B cell (primary cell): Measurements from ENCODE around the gene TRPM4. TPM values are rescaled to one million over a fixed set of nuclear protein-coding genes. Genes with fewer than 3 reads are reported as not detected.
"Not testable (repeated sequence)": the region's sequence is repeated elsewhere in the genome, so short reads cannot be mapped to it uniquely, and the experiment has no call there.

Source experiments
- ATAC-seq: fragments of 200-7000 bp; cut with Tn5 transposase; one replicate; pipeline ENCODE4 v1.10.0; 2021; ENCODE audit warnings: low read depth, mild to moderate bottlenecking, moderate number of reproducible peaks, moderate library complexity
- CTCF ChIA-PET: fragments of 350-600 bp; sonication (Branson Sonifier 250); formaldehyde crosslinking; loops from one replicate; lab custom pipeline; 2021; ENCODE audit warnings: antibody characterized with exemption, inconsistent platforms; lab: Charles Lee
- POLR2A ChIA-PET: fragments of 350-600 bp; sonication (Branson Sonifier 250); formaldehyde crosslinking; loops from one replicate; lab custom pipeline; 2021; ENCODE audit warnings: antibody characterized with exemption; lab: Charles Lee
- DNase-seq: peaks from one replicate; pipeline ENCODE4 v3.0.0; 2013
- H2AFZ ChIP-seq: 2 replicates; pipeline ENCODE4 v1.6.1; 2012; ENCODE audit warnings: mild to moderate bottlenecking, low read depth, low read length; ENCODE audit not compliant: insufficient read depth, poor library complexity, severe bottlenecking
- H3K27ac ChIP-seq, 2 donors: 1 replicate in 1 of 2; 2 replicates in 1 of 2; pipeline ENCODE4 v1.5.1; 2012 to 2013; ENCODE audit warnings: low read length in 2 of 2, mild to moderate bottlenecking in 2 of 2, moderate library complexity in 1 of 2
- H3K27me3 ChIP-seq, 4 experiments: fragments of 200-600 bp in 1 of 4; sonication (generic) in 1 of 4; replicated peaks in 1 of 4; 1 replicate in 2 of 4; 2 replicates in 2 of 4; pipeline versions ENCODE4 v1.6.1 to v1.7.0; 2013 to 2016; ENCODE audit warnings: low read length in 3 of 4, mild to moderate bottlenecking in 2 of 4, mixed read lengths in 1 of 4, moderate library complexity in 1 of 4; ENCODE audit not compliant: insufficient read depth in 4 of 4, control insufficient read depth in 3 of 4; ENCODE audit errors: control extremely low read depth in 1 of 4
- H3K36me3 ChIP-seq, 2 experiments: replicated peaks in 1 of 2; 1 replicate in 1 of 2; 2 replicates in 1 of 2; pipeline versions ENCODE4 v1.6.1 to v1.7.1; 2013; ENCODE audit warnings: low read length in 1 of 2; ENCODE audit not compliant: insufficient read depth in 2 of 2, control insufficient read depth in 1 of 2; ENCODE audit errors: control extremely low read depth in 1 of 2, extremely low read depth in 1 of 2
- H3K4me1 ChIP-seq, 2 donors: fragments of 200-600 bp in 1 of 2; sonication (generic) in 1 of 2; 1 replicate in 1 of 2; 2 replicates in 1 of 2; pipeline versions ENCODE4 v1.5.1 to v1.6.1; 2013 to 2017; ENCODE audit warnings: low read length in 2 of 2; ENCODE audit not compliant: control insufficient read depth in 2 of 2, insufficient read depth in 2 of 2
- H3K4me2 ChIP-seq: replicated peaks from 2 replicates; pipeline ENCODE3; 2012; ENCODE audit warnings: mild to moderate bottlenecking, low read depth, low read length; ENCODE audit not compliant: poor library complexity, severe bottlenecking
- H3K4me3 ChIP-seq, 5 experiments: fragments of 200-600 bp in 1 of 5; sonication (generic) in 1 of 5; 1 replicate in 3 of 5; 2 replicates in 2 of 5; pipeline versions ENCODE4 v1.5.1 to v1.7.0; 2011 to 2016; ENCODE audit warnings: low read length in 4 of 5, mild to moderate bottlenecking in 4 of 5, low read depth in 2 of 5, control low read depth in 1 of 5, moderate library complexity in 1 of 5; ENCODE audit not compliant: insufficient read depth in 1 of 5; ENCODE audit errors: control extremely low read depth in 1 of 5, extremely low read depth in 1 of 5
- H3K79me2 ChIP-seq: fragments of 200-600 bp; sonication (generic); one replicate; pipeline ENCODE4 v1.6.0; 2016; ENCODE audit warnings: low read length; ENCODE audit not compliant: control insufficient read depth, insufficient read depth
- H3K9ac ChIP-seq: fragments of 200-600 bp; sonication (generic); 2 replicates; pipeline ENCODE4 v1.6.1; 2017; ENCODE audit warnings: mild to moderate bottlenecking, low read length, moderate library complexity
- H3K9me3 ChIP-seq, 3 donors: one replicate each; pipeline versions ENCODE4 v1.6.1 to v1.7.1; 2013; ENCODE audit warnings: low read length in 2 of 3; ENCODE audit not compliant: control insufficient read depth in 2 of 3, insufficient read depth in 1 of 3; ENCODE audit errors: control extremely low read depth in 1 of 3
- H4K20me1 ChIP-seq: 2 replicates; pipeline ENCODE4 v1.6.0; 2012; ENCODE audit warnings: mild to moderate bottlenecking, low read length; ENCODE audit not compliant: insufficient read depth, control insufficient read depth, poor library complexity, severe bottlenecking
- H3K27ac Mint-ChIP-seq: one replicate; pipeline ENCODE4 v1.8.0; 2021; ENCODE audit warnings: mixed read lengths
- H3K27me3 Mint-ChIP-seq: one replicate; pipeline ENCODE4 v1.8.0; 2021; ENCODE audit warnings: mixed read lengths
- H3K4me1 Mint-ChIP-seq: one replicate; pipeline ENCODE4 v1.8.0; 2021; ENCODE audit warnings: mixed read lengths
- H3K4me3 Mint-ChIP-seq: one replicate; pipeline ENCODE4 v1.8.0; 2021; ENCODE audit warnings: mixed read lengths
- H3K9me3 Mint-ChIP-seq: one replicate; pipeline ENCODE4 v1.8.0; 2022; ENCODE audit warnings: mixed read lengths; ENCODE audit not compliant: insufficient read depth
- EZH2 ChIP-seq: IDR thresholded peaks from 2 replicates; pipeline ENCODE4 v1.6.1; 2012; ENCODE audit warnings: borderline replicate concordance, low read depth, mild to moderate bottlenecking, moderate library complexity, low read length; ENCODE audit not compliant: insufficient read depth, poor library complexity, severe bottlenecking
- WGBS: methylation state at CpG from one replicate; pipeline ENCODE4 v1.1.5; 2013; ENCODE audit warnings: missing lambda C conversion rate; ENCODE audit not compliant: insufficient coverage; 5-methylcytosine and 5-hydroxymethylcytosine counted together
- intact Hi-C: fragments of 100-400 bp; cut with micrococcal nuclease; formaldehyde crosslinking; loops from one replicate; pipeline ENCODE4 v1.10.0; 2022
- polyA plus RNA-seq: library from polyadenylated mRNA; depleted of rRNA; stranded (reverse); fragments of >200 nt; gene quantifications from 2 replicates; pipeline ENCODE4 v1.2.3, GENCODE V29; 2012
- total RNA-seq, 2 donors: library from RNA; stranded (reverse); fragments of 120-200 nt in 1 of 2; gene quantifications; 1 replicate in 1 of 2; 2 replicates in 1 of 2; pipeline versions ENCODE4 v1.2.3 to v1.2.4, GENCODE V29; 2013 to 2022
- TF ChIP-seq, protein P1 (sequence below): fragments of 200-600 bp; IDR thresholded peaks from one replicate; pipeline ENCODE4 v1.8.0; 2022; ENCODE audit warnings: antibody characterized with exemption, mild to moderate bottlenecking

The TRPM4 gene
- total and polyA plus RNA-seq, 2 donors (not counting 1 experiment from before 2014, with no cell fraction given) = 0.24 TPM; not detected in 1

DNA sequence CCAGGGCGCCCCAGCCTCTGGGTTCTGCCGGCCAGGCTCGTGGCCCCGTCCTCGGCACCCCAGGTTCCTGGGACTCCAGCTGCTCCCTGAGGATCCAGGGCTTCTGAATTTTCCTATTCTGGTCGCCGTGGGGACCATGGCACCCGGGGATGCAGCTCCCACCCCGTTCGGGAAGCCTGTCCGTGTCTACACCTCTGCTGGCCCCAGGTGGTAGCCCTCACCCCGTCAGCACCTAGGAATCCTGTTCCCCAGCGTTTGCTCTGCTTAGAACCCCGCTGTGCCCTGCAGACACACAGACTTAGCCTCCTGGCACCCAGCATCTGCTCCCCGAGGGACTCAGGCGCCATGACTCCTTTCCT is 37.3 kb upstream of the TRPM4 start:
- peak overlapping the region; percentile 91 for H3K4me2 ChIP-seq
- WGBS = 26% methylated on average over 16 of the region's 16 CpGs
- ChIA-PET CTCF (interaction anchor here (0.6 to 2.2 kb wide), 4 partner anchors 14 to 27 kb away, joined by 4 to 7 read pairs (median 4); no protein-coding TSS in a partner anchor), POLR2A (interaction anchor here (1.5 kb wide), 1 partner anchor 8 kb away, joined by 9 read pairs; no protein-coding TSS in a partner anchor)
- peak overlapping the region; percentile 85 for H3K9ac ChIP-seq
- Mint-ChIP-seq H3K4me1 (peaks cover 33% of the 10 kb centered on the region), H3K4me3 (peak overlapping the region; percentile 78), H3K27me3 (peaks cover 6% of the 10 kb centered on the region), H3K9me3 (no peaks in the 10 kb centered on the region), H3K27ac (no peak overlapping the region)
- H2AFZ ChIP-seq = peak overlapping the region; percentile 88
- H3K4me3 ChIP-seq = peak overlapping the region in 2 of 5 experiments; percentile 58 to 66
- intact Hi-C loops = no loop called here
- no peaks in the 10 kb centered on the region for H3K9me3 ChIP-seq
- peaks cover 0 to 11% (median 2%) of the 10 kb centered on the region in 4 experiments for H3K27me3 ChIP-seq
- no peak for TF ChIP-seq EZH2
- TF ChIP-seq, protein P1, sequence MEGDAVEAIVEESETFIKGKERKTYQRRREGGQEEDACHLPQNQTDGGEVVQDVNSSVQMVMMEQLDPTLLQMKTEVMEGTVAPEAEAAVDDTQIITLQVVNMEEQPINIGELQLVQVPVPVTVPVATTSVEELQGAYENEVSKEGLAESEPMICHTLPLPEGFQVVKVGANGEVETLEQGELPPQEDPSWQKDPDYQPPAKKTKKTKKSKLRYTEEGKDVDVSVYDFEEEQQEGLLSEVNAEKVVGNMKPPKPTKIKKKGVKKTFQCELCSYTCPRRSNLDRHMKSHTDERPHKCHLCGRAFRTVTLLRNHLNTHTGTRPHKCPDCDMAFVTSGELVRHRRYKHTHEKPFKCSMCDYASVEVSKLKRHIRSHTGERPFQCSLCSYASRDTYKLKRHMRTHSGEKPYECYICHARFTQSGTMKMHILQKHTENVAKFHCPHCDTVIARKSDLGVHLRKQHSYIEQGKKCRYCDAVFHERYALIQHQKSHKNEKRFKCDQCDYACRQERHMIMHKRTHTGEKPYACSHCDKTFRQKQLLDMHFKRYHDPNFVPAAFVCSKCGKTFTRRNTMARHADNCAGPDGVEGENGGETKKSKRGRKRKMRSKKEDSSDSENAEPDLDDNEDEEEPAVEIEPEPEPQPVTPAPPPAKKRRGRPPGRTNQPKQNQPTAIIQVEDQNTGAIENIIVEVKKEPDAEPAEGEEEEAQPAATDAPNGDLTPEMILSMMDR = no peak
- H3K79me2 ChIP-seq = no peaks in the 10 kb centered on the region
- no peaks in the 10 kb centered on the region for H3K36me3 ChIP-seq
- H4K20me1 ChIP-seq = no peaks in the 10 kb centered on the region
- peaks cover 19 to 23% of the 10 kb centered on the region in 2 donors for H3K4me1 ChIP-seq
- H3K27ac ChIP-seq = no peak overlapping the region
- ATAC-seq = no peak
- DNase-seq = no peak

DNA sequence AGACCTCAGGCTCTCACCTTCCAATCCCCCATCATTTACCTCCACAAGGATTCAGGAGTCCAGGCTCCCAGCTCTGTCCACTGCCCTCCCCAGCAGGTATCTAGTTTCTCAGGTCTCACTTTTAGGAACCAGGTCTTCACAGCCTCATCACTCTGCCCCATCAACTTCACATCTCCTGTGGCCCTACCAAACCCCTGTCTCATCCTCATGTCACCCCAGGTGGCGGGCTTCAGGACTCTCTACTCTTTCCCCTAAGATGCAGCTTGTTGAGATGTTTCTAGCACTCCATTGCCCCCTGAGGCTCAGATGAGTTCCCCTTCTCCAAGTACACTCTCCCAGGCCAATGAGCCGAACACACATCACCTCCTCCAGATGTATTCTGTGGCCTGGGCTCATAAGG is 36.7 kb upstream of the TRPM4 start:
- peaks cover 19 to 23% of the 10 kb centered on the region in 2 donors for H3K4me1 ChIP-seq
- H3K4me3 ChIP-seq = no peak overlapping the region
- no peaks in the 10 kb centered on the region for H3K9me3 Mint-ChIP-seq
- no peaks in the 10 kb centered on the region for H3K36me3 ChIP-seq
- H3K4me1 Mint-ChIP-seq = peaks cover 33% of the 10 kb centered on the region
- no peak overlapping the region for H3K4me2 ChIP-seq
- H3K79me2 ChIP-seq = no peaks in the 10 kb centered on the region
- intact Hi-C loops = no loop called here
- peak overlapping the region; percentile 78 for H3K4me3 Mint-ChIP-seq
- H3K27me3 Mint-ChIP-seq = peaks cover 6% of the 10 kb centered on the region
- H3K27me3 ChIP-seq = peaks cover 0 to 11% (median 2%) of the 10 kb centered on the region in 4 experiments
- TF ChIP-seq, protein P1 = no peak
- no peak for TF ChIP-seq EZH2
- ChIA-PET POLR2A (no interaction called here), CTCF (interaction anchor here (0.6 to 2.2 kb wide), 4 partner anchors 23 to 473 kb away, joined by 3 to 7 read pairs (median 4); no protein-coding TSS in a partner anchor)
- peak; percentile 34 for DNase-seq
- H3K27ac Mint-ChIP-seq = peak overlapping the region; percentile 39
- no peak for ATAC-seq
- H3K9ac ChIP-seq = no peak overlapping the region
- no peaks in the 10 kb centered on the region for H4K20me1 ChIP-seq
- no peak overlapping the region for H2AFZ ChIP-seq
- WGBS = 100% methylated on average over 1 of the region's 2 CpGs
- no peaks in the 10 kb centered on the region for H3K9me3 ChIP-seq
- no peak overlapping the region for H3K27ac ChIP-seq

DNA sequence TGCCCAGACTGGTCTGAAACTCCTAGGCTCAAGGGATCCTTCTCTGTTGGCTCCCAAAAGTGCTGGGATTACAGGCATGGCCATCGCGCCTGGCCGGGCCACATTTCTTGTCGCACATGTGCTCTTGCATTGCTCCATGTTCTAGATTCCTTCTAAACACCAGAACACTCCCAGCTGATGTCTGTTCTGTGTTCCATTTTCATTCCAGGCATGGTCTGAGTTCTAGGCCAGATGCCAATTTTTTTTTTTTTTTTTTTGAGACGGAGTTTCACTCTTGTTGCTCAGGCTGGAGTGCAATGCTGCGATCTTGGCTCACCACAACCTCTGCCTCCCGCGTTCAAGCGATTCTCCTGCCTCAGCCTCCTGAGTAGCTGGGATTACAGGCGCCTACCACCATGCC is 35.8 kb upstream of the TRPM4 start:
- intact Hi-C loops, H2AFZ ChIP-seq, H4K20me1 ChIP-seq, H3K27me3 Mint-ChIP-seq, H3K36me3 ChIP-seq, H3K9ac ChIP-seq, H3K4me3 Mint-ChIP-seq, H3K27ac ChIP-seq, DNase-seq, H3K9me3 Mint-ChIP-seq, H3K4me2 ChIP-seq, ATAC-seq, H3K9me3 ChIP-seq, H3K27ac Mint-ChIP-seq, H3K4me3 ChIP-seq, H3K79me2 ChIP-seq: not testable (repeated sequence)
- peaks cover 26% of the 10 kb centered on the region for H3K4me1 Mint-ChIP-seq
- POLR2A ChIA-PET = interaction anchor here (0.7 kb wide), 2 partner anchors 18 to 279 kb away, joined by 3 to 10 read pairs; no protein-coding TSS in a partner anchor
- peaks cover 0 to 11% (median 2%) of the 10 kb centered on the region in 4 experiments for H3K27me3 ChIP-seq
- peaks cover 19 to 23% of the 10 kb centered on the region in 2 donors for H3K4me1 ChIP-seq
- WGBS = 95% methylated on average over 8 of the region's 10 CpGs
- CTCF ChIA-PET = interaction anchor here (0.7 to 2.2 kb wide), 3 partner anchors 24 to 472 kb away, joined by 3 to 7 read pairs (median 3); no protein-coding TSS in a partner anchor
